Endothelial cell (in vitro differentiated cells): ENCODE results near the gene CCDC38. TPM values are rescaled to one million over a fixed set of nuclear protein-coding genes. Genes with fewer than 3 reads are reported as not detected.

Source experiments
- DNase-seq: peaks from one replicate; pipeline ENCODE4 v3.0.0; 2021; ENCODE audit warnings: low spot score
- H3K27ac Mint-ChIP-seq: one replicate; pipeline ENCODE4 v1.8.0; 2021; ENCODE audit warnings: mixed read lengths, inconsistent platforms; ENCODE audit not compliant: unreplicated experiment
- H3K27me3 Mint-ChIP-seq: one replicate; pipeline ENCODE4 v1.8.0; 2021; ENCODE audit warnings: mild to moderate bottlenecking, moderate library complexity, mixed read lengths, inconsistent platforms; ENCODE audit not compliant: unreplicated experiment
- H3K36me3 Mint-ChIP-seq: one replicate; pipeline ENCODE4 v1.8.0; 2021; ENCODE audit warnings: mild to moderate bottlenecking, low read depth, mixed read lengths, inconsistent platforms; ENCODE audit not compliant: unreplicated experiment
- H3K4me1 Mint-ChIP-seq: one replicate; pipeline ENCODE4 v1.8.0; 2021; ENCODE audit warnings: mild to moderate bottlenecking, mixed read lengths, inconsistent platforms; ENCODE audit not compliant: unreplicated experiment
- H3K4me3 Mint-ChIP-seq: one replicate; pipeline ENCODE4 v1.8.0; 2021; ENCODE audit warnings: mild to moderate bottlenecking, mixed read lengths, inconsistent platforms; ENCODE audit not compliant: unreplicated experiment
- H3K9me3 Mint-ChIP-seq: one replicate; pipeline ENCODE4 v1.8.0; 2021; ENCODE audit warnings: mixed read lengths, inconsistent platforms; ENCODE audit not compliant: unreplicated experiment
- total RNA-seq: library from RNA; stranded (reverse); fragmentation: NEBNext Ultra II Directional; extraction: Animal tissue kit (Norgen Biotek cat#: 25700); gene quantifications from one replicate; pipeline ENCODE4 v1.2.1, GENCODE V29; 2021; ENCODE audit not compliant: unreplicated experiment
- TF ChIP-seq, protein P1 (sequence below): fragments of 200-600 bp; sonication (generic); IDR thresholded peaks from one replicate; pipeline ENCODE4 v1.5.0; 2021; ENCODE audit warnings: antibody characterized with exemption; ENCODE audit not compliant: unreplicated experiment

CCDC38 gene
- total RNA-seq, 1 donor from 2014 or later, result not detected

- H3K4me1 Mint-ChIP-seq, result no peaks in the 10 kb centered on the region
- H3K4me3 Mint-ChIP-seq, result no peak overlapping the region
- no peak for DNase-seq
- no peak overlapping the region for H3K27ac Mint-ChIP-seq
- peaks cover 2% of the 10 kb centered on the region for H3K27me3 Mint-ChIP-seq
- no peaks in the 10 kb centered on the region for H3K36me3 Mint-ChIP-seq
- TF ChIP-seq, protein P1, sequence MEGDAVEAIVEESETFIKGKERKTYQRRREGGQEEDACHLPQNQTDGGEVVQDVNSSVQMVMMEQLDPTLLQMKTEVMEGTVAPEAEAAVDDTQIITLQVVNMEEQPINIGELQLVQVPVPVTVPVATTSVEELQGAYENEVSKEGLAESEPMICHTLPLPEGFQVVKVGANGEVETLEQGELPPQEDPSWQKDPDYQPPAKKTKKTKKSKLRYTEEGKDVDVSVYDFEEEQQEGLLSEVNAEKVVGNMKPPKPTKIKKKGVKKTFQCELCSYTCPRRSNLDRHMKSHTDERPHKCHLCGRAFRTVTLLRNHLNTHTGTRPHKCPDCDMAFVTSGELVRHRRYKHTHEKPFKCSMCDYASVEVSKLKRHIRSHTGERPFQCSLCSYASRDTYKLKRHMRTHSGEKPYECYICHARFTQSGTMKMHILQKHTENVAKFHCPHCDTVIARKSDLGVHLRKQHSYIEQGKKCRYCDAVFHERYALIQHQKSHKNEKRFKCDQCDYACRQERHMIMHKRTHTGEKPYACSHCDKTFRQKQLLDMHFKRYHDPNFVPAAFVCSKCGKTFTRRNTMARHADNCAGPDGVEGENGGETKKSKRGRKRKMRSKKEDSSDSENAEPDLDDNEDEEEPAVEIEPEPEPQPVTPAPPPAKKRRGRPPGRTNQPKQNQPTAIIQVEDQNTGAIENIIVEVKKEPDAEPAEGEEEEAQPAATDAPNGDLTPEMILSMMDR, result no peak
- no peaks in the 10 kb centered on the region for H3K9me3 Mint-ChIP-seq
Observed at GRCh38 chr12:95963096-95963495, 20.7 kb upstream of the CCDC38 start.

GRCh38 chr12:95962222-95962621, 19.8 kb upstream of the CCDC38 start:
- TF ChIP-seq, protein P1, result no peak
- DNase-seq, result no peak
- H3K9me3 Mint-ChIP-seq, result no peaks in the 10 kb centered on the region
- no peaks in the 10 kb centered on the region for H3K36me3 Mint-ChIP-seq
- H3K4me3 Mint-ChIP-seq, result no peak overlapping the region
- H3K27me3 Mint-ChIP-seq, result peaks cover 2% of the 10 kb centered on the region
- no peak overlapping the region for H3K27ac Mint-ChIP-seq
- no peaks in the 10 kb centered on the region for H3K4me1 Mint-ChIP-seq

GRCh38 chr12:95960241-95960640, 17.8 kb upstream of the CCDC38 start:
- DNase-seq, result no peak
- TF ChIP-seq, protein P1, result no peak
- H3K27ac Mint-ChIP-seq, result no peak overlapping the region
- no peaks in the 10 kb centered on the region for H3K36me3 Mint-ChIP-seq
- H3K9me3 Mint-ChIP-seq, result no peaks in the 10 kb centered on the region
- H3K27me3 Mint-ChIP-seq, result no peaks in the 10 kb centered on the region
- no peak overlapping the region for H3K4me3 Mint-ChIP-seq
- no peaks in the 10 kb centered on the region for H3K4me1 Mint-ChIP-seq

DNA sequence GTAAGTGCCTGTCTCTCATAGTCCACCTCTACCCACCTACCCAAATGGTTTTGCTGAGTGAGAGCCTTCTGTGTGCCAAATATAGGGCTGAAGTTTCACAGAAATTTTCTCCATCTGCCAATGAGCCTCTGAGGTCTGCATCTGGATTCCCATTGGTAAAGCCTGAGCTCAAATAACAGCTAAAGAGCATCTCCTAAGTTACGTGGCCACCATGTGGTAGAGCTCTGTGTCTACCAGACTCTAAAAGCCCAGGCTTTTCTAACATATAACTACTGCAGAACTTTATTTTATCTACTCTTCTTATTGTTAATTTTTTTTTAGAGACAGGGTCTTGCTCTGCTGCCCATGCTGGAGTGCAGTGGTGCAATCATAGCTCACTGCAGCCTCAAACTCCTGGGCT, 16.7 kb upstream of the CCDC38 start:
- Mint-ChIP-seq H3K36me3 (no peaks in the 10 kb centered on the region), H3K9me3 (no peaks in the 10 kb centered on the region), H3K4me3 (no peak overlapping the region), H3K27me3 (no peaks in the 10 kb centered on the region), H3K4me1 (no peaks in the 10 kb centered on the region), H3K27ac (no peak overlapping the region)
- no peak for DNase-seq
- TF ChIP-seq, protein P1, result no peak

- Mint-ChIP-seq H3K27me3 (no peaks in the 10 kb centered on the region), H3K4me1 (no peaks in the 10 kb centered on the region), H3K9me3 (no peaks in the 10 kb centered on the region), H3K27ac (no peak overlapping the region), H3K36me3 (no peaks in the 10 kb centered on the region), H3K4me3 (no peak overlapping the region)
- DNase-seq, result no peak
- TF ChIP-seq, protein P1, result no peak
Observed at GRCh38 chr12:95956557-95957145, 14.2 kb upstream of the CCDC38 start.
